ENCODE measurements around the gene FAAP20.

FAAP20 gene

DNA sequence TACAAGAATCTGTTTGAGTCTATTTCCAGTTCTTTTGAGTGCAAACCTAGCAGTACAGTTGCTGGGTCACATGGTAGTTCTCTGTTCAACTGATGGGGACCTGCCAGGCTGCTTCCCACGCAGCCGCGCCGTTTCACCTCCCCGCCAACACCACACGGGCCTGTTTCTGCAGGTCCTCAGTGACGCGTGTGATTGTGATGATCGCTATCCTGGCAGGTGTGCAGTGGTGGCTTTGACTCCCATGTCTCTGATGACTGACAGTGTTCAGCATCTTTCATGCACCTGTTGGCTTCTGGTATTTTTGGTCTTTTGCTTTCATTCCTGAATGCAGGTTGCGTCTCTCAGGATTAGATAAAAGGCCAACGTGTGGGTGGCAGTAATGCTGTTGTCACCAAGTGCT is 41.6 kb downstream of the FAAP20 start:
- H3K4me3 ChIP-seq (ENCODE audit: low read depth, low read length) = no peak overlapping the region

DNA sequence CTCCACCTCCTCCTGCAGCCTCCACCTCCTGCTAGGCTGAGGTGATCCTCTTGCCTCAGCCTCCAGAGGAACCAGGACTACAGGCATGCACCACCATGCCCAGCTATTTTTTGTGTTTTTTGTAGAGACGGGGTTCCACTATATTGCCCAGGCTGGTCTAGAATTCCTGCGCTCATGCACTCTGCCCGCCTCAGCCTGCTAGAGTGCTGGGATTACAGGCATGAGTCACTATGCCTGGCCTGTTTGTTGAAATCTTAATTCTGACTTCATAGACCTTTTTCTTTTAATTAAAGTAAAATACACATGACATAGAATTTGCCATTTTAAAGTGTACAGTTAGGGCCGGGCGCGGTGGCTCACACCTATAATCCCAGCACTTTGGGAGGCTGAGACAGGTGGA is 42.7 kb downstream of the FAAP20 start:
- H3K23ac ChIP-seq (ENCODE audit: low read length) = no peak overlapping the region
- H3K4me3 ChIP-seq (ENCODE audit: low read depth, low read length) = no peak overlapping the region
- no peak overlapping the region for H3K4me2 ChIP-seq (ENCODE audit: low read length)
- H3K36me3 ChIP-seq (ENCODE audit: control insufficient read depth in 1 of 2, insufficient read depth in 2 of 2, low read length in 2 of 2) = peaks cover 60 to 78% of the 10 kb centered on the region in 2 experiments
- peaks cover 8% of the 10 kb centered on the region for H3K9me3 ChIP-seq (ENCODE audit: insufficient read depth, low read depth, low read length)
- no peaks in the 10 kb centered on the region for H3K79me2 ChIP-seq (ENCODE audit: control insufficient read depth, insufficient read depth, low read length, poor library complexity)
- no peak for DNase-seq
- H2BK12ac ChIP-seq (ENCODE audit: low read length) = no peak overlapping the region
- H2AK5ac ChIP-seq (ENCODE audit: low read length) = no peak overlapping the region
- H4K91ac ChIP-seq (ENCODE audit: low read depth, low read length) = no peak overlapping the region
- no peak overlapping the region for H4K12ac ChIP-seq (ENCODE audit: low read depth, low read length)
- H2BK120ac ChIP-seq (ENCODE audit: insufficient read depth, low read length, poor library complexity) = no peak overlapping the region
- no peak overlapping the region for H3K27ac ChIP-seq (ENCODE audit: low read depth, low read length)
- no peak overlapping the region for H3K9ac ChIP-seq (ENCODE audit: low read length)
- H3K4me1 ChIP-seq (ENCODE audit: control insufficient read depth in 1 of 2, insufficient read depth in 2 of 2, low read length in 2 of 2) = no peaks in the 10 kb centered on the region
- WGBS (ENCODE audit: extremely low coverage, insufficient coverage, insufficient read length) = no CpG with 5 or more reads among the region's 6 CpGs
- no peaks in the 10 kb centered on the region for H3K79me1 ChIP-seq (ENCODE audit: low read length)
- H3K4ac ChIP-seq (ENCODE audit: low read depth, low read length) = no peak overlapping the region
- H3K14ac ChIP-seq (ENCODE audit: low read length) = no peak overlapping the region
- H2BK5ac ChIP-seq (ENCODE audit: low read depth, low read length, poor library complexity) = no peak overlapping the region
- H3K18ac ChIP-seq (ENCODE audit: low read length) = no peak overlapping the region
- no peaks in the 10 kb centered on the region for H3K27me3 ChIP-seq (ENCODE audit: insufficient read depth, low read length)
- H4K8ac ChIP-seq (ENCODE audit: low read depth, low read length) = no peak overlapping the region
- H2AFZ ChIP-seq (ENCODE audit: insufficient read depth, low read length, poor library complexity) = no peak overlapping the region

More for the DNA sequence above, 41.6 kb downstream of the FAAP20 start:
- Histone ChIP-seq H2BK120ac (ENCODE audit: insufficient read depth, low read length, poor library complexity) (no peak overlapping the region), H3K4ac (ENCODE audit: low read depth, low read length) (no peak overlapping the region), H4K8ac (ENCODE audit: low read depth, low read length) (no peak overlapping the region), H3K9ac (ENCODE audit: low read length) (no peak overlapping the region), H3K79me1 (ENCODE audit: low read length) (no peaks in the 10 kb centered on the region), H3K9me3 (ENCODE audit: insufficient read depth, low read depth, low read length) (peaks cover 8% of the 10 kb centered on the region), H4K91ac (ENCODE audit: low read depth, low read length) (no peak overlapping the region), H3K18ac (ENCODE audit: low read length) (no peak overlapping the region), H3K27me3 (ENCODE audit: insufficient read depth, low read length) (no peaks in the 10 kb centered on the region), H3K36me3 (ENCODE audit: control insufficient read depth in 1 of 2, insufficient read depth in 2 of 2, low read length in 2 of 2) (peaks cover 67 to 79% of the 10 kb centered on the region in 2 experiments), H3K14ac (ENCODE audit: low read length) (no peak overlapping the region), H2BK5ac (ENCODE audit: low read depth, low read length, poor library complexity) (no peak overlapping the region), H2AFZ (ENCODE audit: insufficient read depth, low read length, poor library complexity) (no peak overlapping the region), H3K23ac (ENCODE audit: low read length) (no peak overlapping the region), H4K12ac (ENCODE audit: low read depth, low read length) (no peak overlapping the region), H3K79me2 (ENCODE audit: control insufficient read depth, insufficient read depth, low read length, poor library complexity) (no peaks in the 10 kb centered on the region), H2BK12ac (ENCODE audit: low read length) (no peak overlapping the region), H2AK5ac (ENCODE audit: low read length) (no peak overlapping the region), H3K27ac (ENCODE audit: low read depth, low read length) (no peak overlapping the region), H3K4me2 (ENCODE audit: low read length) (no peak overlapping the region), H3K4me1 (ENCODE audit: control insufficient read depth in 1 of 2, insufficient read depth in 2 of 2, low read length in 2 of 2) (no peaks in the 10 kb centered on the region)
- no CpG with 5 or more reads among the region's 11 CpGs for WGBS (ENCODE audit: extremely low coverage, insufficient coverage, insufficient read length)
- no peak for DNase-seq

GRCh38 chr1:2151252-2151651 is 43.3 kb downstream of the FAAP20 start:
- Histone ChIP-seq H2AFZ (ENCODE audit: insufficient read depth, low read length, poor library complexity) (no peak overlapping the region), H3K4me1 (ENCODE audit: control insufficient read depth in 1 of 2, insufficient read depth in 2 of 2, low read length in 2 of 2) (no peaks in the 10 kb centered on the region), H4K91ac (ENCODE audit: low read depth, low read length) (no peak overlapping the region), H3K27me3 (ENCODE audit: insufficient read depth, low read length) (no peaks in the 10 kb centered on the region), H3K4ac (ENCODE audit: low read depth, low read length) (no peak overlapping the region), H3K4me2 (ENCODE audit: low read length) (no peak overlapping the region), H3K36me3 (ENCODE audit: control insufficient read depth in 1 of 2, insufficient read depth in 2 of 2, low read length in 2 of 2) (peaks cover 62 to 79% of the 10 kb centered on the region in 2 experiments), H3K79me1 (ENCODE audit: low read length) (no peaks in the 10 kb centered on the region), H3K9ac (ENCODE audit: low read length) (no peak overlapping the region), H3K18ac (ENCODE audit: low read length) (no peak overlapping the region), H3K27ac (ENCODE audit: low read depth, low read length) (no peak overlapping the region), H2BK120ac (ENCODE audit: insufficient read depth, low read length, poor library complexity) (no peak overlapping the region), H3K4me3 (ENCODE audit: low read depth, low read length) (no peak overlapping the region), H4K8ac (ENCODE audit: low read depth, low read length) (no peak overlapping the region), H3K79me2 (ENCODE audit: control insufficient read depth, insufficient read depth, low read length, poor library complexity) (no peaks in the 10 kb centered on the region), H2AK5ac (ENCODE audit: low read length) (no peak overlapping the region), H3K9me3 (ENCODE audit: insufficient read depth, low read depth, low read length) (peaks cover 8% of the 10 kb centered on the region), H3K14ac (ENCODE audit: low read length) (no peak overlapping the region), H2BK12ac (ENCODE audit: low read length) (no peak overlapping the region), H4K12ac (ENCODE audit: low read depth, low read length) (no peak overlapping the region), H2BK5ac (ENCODE audit: low read depth, low read length, poor library complexity) (no peak overlapping the region), H3K23ac (ENCODE audit: low read length) (no peak overlapping the region)
- WGBS (ENCODE audit: extremely low coverage, insufficient coverage, insufficient read length) = no CpG with 5 or more reads among the region's 10 CpGs
- DNase-seq = no peak

GRCh38 chr1:2150801-2151200 is 43.8 kb downstream of the FAAP20 start:
- Histone ChIP-seq H3K27me3 (ENCODE audit: insufficient read depth, low read length) (no peaks in the 10 kb centered on the region), H3K9ac (ENCODE audit: low read length) (no peak overlapping the region), H3K79me2 (ENCODE audit: control insufficient read depth, insufficient read depth, low read length, poor library complexity) (no peaks in the 10 kb centered on the region), H3K4me1 (ENCODE audit: control insufficient read depth in 1 of 2, insufficient read depth in 2 of 2, low read length in 2 of 2) (no peaks in the 10 kb centered on the region), H3K23ac (ENCODE audit: low read length) (no peak overlapping the region), H3K36me3 (ENCODE audit: control insufficient read depth in 1 of 2, insufficient read depth in 2 of 2, low read length in 2 of 2) (peaks cover 66 to 81% of the 10 kb centered on the region in 2 experiments), H3K9me3 (ENCODE audit: insufficient read depth, low read depth, low read length) (peaks cover 8% of the 10 kb centered on the region), H4K91ac (ENCODE audit: low read depth, low read length) (no peak overlapping the region), H2BK12ac (ENCODE audit: low read length) (no peak overlapping the region), H3K14ac (ENCODE audit: low read length) (no peak overlapping the region), H3K79me1 (ENCODE audit: low read length) (no peaks in the 10 kb centered on the region), H3K4me3 (ENCODE audit: low read depth, low read length) (no peak overlapping the region), H2BK120ac (ENCODE audit: insufficient read depth, low read length, poor library complexity) (no peak overlapping the region), H3K4ac (ENCODE audit: low read depth, low read length) (no peak overlapping the region), H3K27ac (ENCODE audit: low read depth, low read length) (no peak overlapping the region), H4K8ac (ENCODE audit: low read depth, low read length) (no peak overlapping the region), H4K12ac (ENCODE audit: low read depth, low read length) (no peak overlapping the region), H3K18ac (ENCODE audit: low read length) (no peak overlapping the region), H2AFZ (ENCODE audit: insufficient read depth, low read length, poor library complexity) (no peak overlapping the region), H2BK5ac (ENCODE audit: low read depth, low read length, poor library complexity) (no peak overlapping the region), H2AK5ac (ENCODE audit: low read length) (no peak overlapping the region), H3K4me2 (ENCODE audit: low read length) (no peak overlapping the region)
- DNase-seq = no peak
- no CpG with 5 or more reads among the region's 19 CpGs for WGBS (ENCODE audit: extremely low coverage, insufficient coverage, insufficient read length)
